GM13976 (cell line): ENCODE measurements around the gene SLC26A6.

Experiments used
- DNase-seq: peaks from one replicate; pipeline ENCODE4 v3.0.0; 2012; ENCODE audit warnings: low spot score
- in situ Hi-C: fragments of 300-500 bp; cut with MboI; formaldehyde crosslinking; loops from one replicate; pipeline ENCODE4 v1.12.0; 2022; ENCODE audit warnings: low sequenced_read_pairs, mixed read lengths, inconsistent platforms; ENCODE audit not compliant: unreplicated experiment
- TF ChIP-seq, protein P1 (sequence below): IDR thresholded peaks from 2 replicates; pipeline ENCODE4 v1.5.1; 2012; ENCODE audit warnings: borderline replicate concordance, mild to moderate bottlenecking; ENCODE audit not compliant: insufficient read depth; ENCODE audit errors: extremely low read depth, missing control alignments, control extremely low read depth

The SLC26A6 gene

DNA sequence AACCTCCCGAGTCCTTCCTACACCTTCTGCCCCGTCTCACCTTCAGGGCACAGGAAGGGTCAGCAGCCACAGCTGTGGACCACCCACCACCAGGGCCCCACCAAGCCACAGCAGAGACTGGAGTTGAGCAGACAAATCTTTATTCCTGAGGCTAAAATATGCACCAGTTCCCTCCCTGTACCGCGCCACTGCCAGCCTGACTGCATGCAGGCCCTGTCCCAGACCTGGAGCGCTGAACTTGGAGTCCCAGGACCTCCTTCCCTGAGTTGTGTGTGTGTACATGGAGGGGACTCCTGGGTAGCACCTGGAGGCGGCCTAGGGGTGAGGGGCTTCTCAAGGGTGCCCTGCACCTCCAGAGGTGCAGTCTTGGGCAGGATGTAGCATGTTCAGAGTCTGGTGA, 9.7 kb downstream of the SLC26A6 start:
- in situ Hi-C loops = no loop called here
- DNase-seq = no peak
- TF ChIP-seq, protein P1, sequence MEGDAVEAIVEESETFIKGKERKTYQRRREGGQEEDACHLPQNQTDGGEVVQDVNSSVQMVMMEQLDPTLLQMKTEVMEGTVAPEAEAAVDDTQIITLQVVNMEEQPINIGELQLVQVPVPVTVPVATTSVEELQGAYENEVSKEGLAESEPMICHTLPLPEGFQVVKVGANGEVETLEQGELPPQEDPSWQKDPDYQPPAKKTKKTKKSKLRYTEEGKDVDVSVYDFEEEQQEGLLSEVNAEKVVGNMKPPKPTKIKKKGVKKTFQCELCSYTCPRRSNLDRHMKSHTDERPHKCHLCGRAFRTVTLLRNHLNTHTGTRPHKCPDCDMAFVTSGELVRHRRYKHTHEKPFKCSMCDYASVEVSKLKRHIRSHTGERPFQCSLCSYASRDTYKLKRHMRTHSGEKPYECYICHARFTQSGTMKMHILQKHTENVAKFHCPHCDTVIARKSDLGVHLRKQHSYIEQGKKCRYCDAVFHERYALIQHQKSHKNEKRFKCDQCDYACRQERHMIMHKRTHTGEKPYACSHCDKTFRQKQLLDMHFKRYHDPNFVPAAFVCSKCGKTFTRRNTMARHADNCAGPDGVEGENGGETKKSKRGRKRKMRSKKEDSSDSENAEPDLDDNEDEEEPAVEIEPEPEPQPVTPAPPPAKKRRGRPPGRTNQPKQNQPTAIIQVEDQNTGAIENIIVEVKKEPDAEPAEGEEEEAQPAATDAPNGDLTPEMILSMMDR = no peak

DNA sequence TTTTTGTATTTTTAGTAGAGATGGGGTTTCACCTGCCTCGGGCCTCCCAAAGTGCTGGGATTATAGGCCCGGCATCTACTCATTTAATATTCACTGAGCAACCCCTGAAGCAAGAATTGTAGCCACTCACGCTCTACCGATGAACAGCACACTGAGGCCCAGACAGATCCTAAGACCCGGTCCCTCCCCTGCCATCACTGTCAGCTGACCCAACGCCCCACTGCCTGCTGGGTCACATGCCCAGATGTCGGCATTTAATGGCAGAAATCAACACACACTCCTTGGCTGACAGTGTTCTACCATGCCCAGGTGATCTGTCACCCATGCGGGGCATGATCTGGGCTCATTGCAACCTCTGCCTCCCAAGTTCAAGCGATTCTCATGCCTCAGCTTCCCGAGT, 10.5 kb downstream of the SLC26A6 start:
- DNase-seq = no peak
- in situ Hi-C loops = no loop called here
- TF ChIP-seq, protein P1 = no peak

DNA sequence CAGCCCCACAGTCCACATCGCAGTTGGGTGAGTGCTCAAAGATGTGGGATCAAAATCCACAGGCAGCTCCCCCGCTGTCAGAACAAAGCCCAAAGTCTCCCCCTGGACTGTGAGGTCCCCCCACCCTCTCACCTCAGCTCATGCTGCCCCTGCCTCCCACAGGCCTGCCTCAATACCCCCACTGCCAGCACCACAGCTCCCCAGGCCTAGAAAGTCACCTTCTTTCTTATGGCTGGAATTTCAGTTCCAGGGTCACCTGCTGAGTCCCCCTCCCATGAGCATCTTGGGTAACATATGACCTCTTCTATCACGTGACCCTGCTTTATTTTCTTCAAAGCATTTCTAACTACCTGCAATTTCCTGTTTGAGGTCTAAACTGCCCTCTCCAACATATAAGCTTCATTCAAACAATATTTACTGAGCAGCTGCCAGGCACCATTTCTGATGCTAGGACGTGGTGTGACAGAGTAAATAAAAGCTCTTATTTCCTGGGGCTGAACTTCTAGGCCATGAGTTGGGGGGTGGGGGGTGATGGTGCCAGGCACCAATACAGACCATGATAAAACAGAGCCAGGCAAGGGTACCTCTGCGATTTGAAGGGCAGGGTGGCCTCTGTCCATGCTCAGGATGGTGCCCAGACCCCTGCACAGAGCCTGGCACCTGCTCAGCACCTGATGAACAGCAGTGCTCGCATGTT, 11.3 kb downstream of the SLC26A6 start:
- DNase-seq = no peak
- in situ Hi-C loops = no loop called here

DNA sequence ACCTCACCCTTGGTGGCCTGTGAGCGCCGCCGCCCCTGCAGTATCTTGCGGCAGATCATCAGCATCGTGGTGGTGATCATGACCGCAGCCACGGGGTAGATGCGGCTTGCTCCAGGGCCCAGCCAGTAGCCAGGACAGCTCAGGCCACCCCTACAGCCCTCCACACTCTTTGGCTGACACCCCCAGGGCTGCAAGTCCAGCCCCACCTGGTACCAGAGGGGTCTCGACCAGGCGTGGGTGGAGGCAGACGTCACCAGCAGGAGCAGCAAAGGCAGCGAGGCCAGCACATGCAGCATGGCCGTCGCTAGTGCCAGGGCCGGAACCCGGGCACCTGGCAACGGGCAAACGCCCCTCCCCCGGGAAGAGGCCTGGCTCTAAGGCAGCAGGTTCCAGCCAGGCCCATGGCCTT, 13.8 kb downstream of the SLC26A6 start, which contains the start of gene TMEM89:
Gene TMEM89, minus strand, starts transcription at position 309 of the 409 bp plus-strand sequence. Its CDS starts 13 bp downstream, at position 296.
- in situ Hi-C loops = no loop called here
- TF ChIP-seq, protein P1 = no peak
- DNase-seq = no peak

More for the DNA sequence above, 11.3 kb downstream of the SLC26A6 start:
- TF ChIP-seq, protein P1 = no peak

DNA sequence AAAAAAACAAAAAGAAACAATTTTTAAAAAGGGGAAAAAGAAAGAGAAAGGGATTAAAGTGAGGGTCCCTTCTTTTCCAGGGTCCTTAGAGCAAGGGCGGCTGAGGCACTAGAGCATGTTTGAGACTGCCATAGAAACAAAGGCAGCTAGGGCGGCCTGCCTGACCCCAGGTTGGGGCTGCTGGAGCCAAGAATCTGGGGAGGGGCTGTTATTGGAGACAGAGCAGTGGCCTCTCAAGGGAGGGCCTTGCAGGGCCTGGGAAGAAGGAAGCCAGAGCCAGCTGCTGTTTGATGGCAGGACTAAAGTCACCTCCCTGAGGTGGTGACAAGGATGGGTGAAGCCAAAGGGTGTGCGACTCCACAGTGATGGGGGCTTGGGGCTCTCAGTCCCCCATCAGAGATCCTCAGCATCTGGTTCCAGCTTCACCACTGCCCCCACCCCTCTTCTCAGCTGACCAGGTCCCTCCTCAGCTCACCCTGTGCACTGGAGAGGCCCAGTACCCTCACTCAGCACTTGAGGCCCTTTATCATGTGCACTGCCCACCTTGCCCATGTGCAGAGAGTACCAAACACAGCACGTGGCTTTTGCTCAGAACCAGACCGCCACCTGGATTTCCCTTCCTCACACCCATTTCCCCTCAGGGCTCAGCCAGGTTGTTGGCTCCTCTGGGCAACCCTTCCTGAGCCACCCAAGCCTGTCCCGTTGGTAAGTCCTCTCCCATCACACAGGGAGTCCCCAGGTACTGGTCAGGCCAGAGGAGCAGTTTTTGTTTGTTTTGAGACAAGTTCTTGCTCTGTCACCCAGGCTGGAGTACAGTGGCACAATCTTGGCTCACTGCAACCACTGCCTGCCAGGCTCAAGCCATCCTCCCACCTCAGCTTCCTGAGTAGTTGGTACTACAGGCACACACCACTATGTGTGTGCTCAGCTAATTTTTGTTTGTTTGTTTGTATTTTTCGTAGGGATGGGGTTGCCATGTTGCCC, 15.4 kb downstream of the SLC26A6 start:
- in situ Hi-C loops = no loop called here
- no peak for DNase-seq
- TF ChIP-seq, protein P1 = no peak

DNA sequence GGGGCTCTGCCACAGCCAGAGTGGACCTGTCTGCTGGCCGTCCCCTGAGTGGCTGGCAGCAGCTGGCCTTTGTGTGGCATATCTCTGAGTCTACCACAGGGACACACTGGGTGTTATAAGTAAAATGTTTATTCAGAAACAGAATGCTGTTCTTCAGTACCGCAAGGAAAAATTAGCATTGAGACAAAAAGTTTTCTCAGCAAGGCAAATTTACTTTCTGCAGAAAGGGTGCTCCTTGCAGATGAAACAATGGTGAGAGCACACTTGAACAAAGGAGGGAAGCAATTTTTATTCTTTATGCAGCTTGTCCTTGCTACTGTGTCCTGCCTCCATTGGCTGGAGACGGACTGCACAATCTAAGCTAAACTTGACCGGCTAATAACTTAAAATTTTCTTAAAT, 17.7 kb downstream of the SLC26A6 start:
- in situ Hi-C loops = no loop called here
- no peak for DNase-seq
- TF ChIP-seq, protein P1 = no peak
